HCT116 (cell line): ENCODE data around the gene TCIRG1. TPM values are rescaled to one million over a fixed set of nuclear protein-coding genes. Genes with fewer than 3 reads are reported as not detected.

ENCODE experiments used
- ATAC-seq: fragments of 200-7000 bp; cut with Tn5 transposase; 2 replicates; pipeline ENCODE4 v1.9.1; 2020; ENCODE audit warnings: mild to moderate bottlenecking, moderate library complexity
- BruUV-seq: library from RNA; stranded (reverse); fragments of 400-500 nt; replicated peaks from 2 replicates; lab custom pipeline; 2021; lab: Mats Ljungman, UMichigan
- CTCF ChIA-PET: fragments of 300-600 bp; sonication (Branson Sonifier 250); formaldehyde crosslinking; loops from one replicate; lab custom pipeline; 2021; ENCODE audit warnings: antibody characterized with exemption; lab: Charles Lee
- POLR2A ChIA-PET: fragments of 300-600, 350-600 bp; sonication (Branson Sonifier 250); formaldehyde crosslinking; loops from one replicate; lab custom pipeline; 2021; ENCODE audit warnings: antibody characterized with exemption; lab: Charles Lee
- RAD21 ChIA-PET, 2 experiments: fragments of 300-600 bp; sonication (Branson Sonifier 250); formaldehyde crosslinking; loops; one replicate each; lab custom pipeline; 2023; ENCODE audit warnings: low total read pairs in 2 of 2; ENCODE audit not compliant: uncharacterized antibody in 2 of 2, unreplicated experiment in 2 of 2, low non-redundant PET in 1 of 2; lab: Charles Lee
- DNase-seq: peaks from one replicate; pipeline ENCODE4 v3.0.0-alpha.2; 2010; ENCODE audit warnings: low read depth, low spot score
- H2AFZ ChIP-seq: fragments of 200-600 bp; shearing (Covaris generic), sonication (generic); 2 replicates; pipeline ENCODE4 v1.6.1; 2017; ENCODE audit warnings: low read depth, mixed run types, mixed read lengths, antibody characterized with exemption, low read length; ENCODE audit not compliant: poor library complexity, severe bottlenecking
- H3K27ac ChIP-seq: 2 replicates; pipeline ENCODE4 v1.5.1; 2012; ENCODE audit warnings: low read depth, low read length
- H3K27me3 ChIP-seq: fragments of 200-600 bp; sonication (generic); 2 replicates; pipeline ENCODE4 v1.6.1; 2016; ENCODE audit warnings: mixed run types, low read length, mixed read lengths; ENCODE audit not compliant: insufficient read depth
- H3K36me3 ChIP-seq, 2 experiments: fragments of 200-500 bp in 1 of 2; fragments of 200-600 bp in 1 of 2; sonication (Bioruptor generic) in 1 of 2; sonication (generic) in 1 of 2; 2 replicates each; pipeline versions ENCODE4 v1.5.1 to v1.6.1; 2014 to 2016; ENCODE audit warnings: low read length in 2 of 2, inconsistent platforms in 1 of 2, mixed read lengths in 1 of 2, mixed run types in 1 of 2; ENCODE audit not compliant: insufficient read depth in 2 of 2, control insufficient read depth in 1 of 2
- H3K4me1 ChIP-seq, 2 experiments: fragments of 200-600 bp in 1 of 2; sonication (generic) in 1 of 2; 2 replicates each; pipeline versions ENCODE4 v1.5.1 to v1.6.1; 2012 to 2017; ENCODE audit warnings: low read length in 2 of 2, inconsistent platforms in 1 of 2, mild to moderate bottlenecking in 1 of 2, mixed read lengths in 1 of 2, mixed run types in 1 of 2, moderate library complexity in 1 of 2; ENCODE audit not compliant: insufficient read depth in 2 of 2, control insufficient read depth in 1 of 2
- H3K4me2 ChIP-seq: fragments of 200-600 bp; sonication (generic); 2 replicates; pipeline ENCODE4 v1.6.1; 2017; ENCODE audit warnings: mixed run types, low read length, mixed read lengths
- H3K4me3 ChIP-seq, 2 experiments: fragments of 200-600 bp in 1 of 2; sonication (generic) in 1 of 2; replicated peaks in 1 of 2; 2 replicates each; pipeline ENCODE4 v1.5.1; 2011 to 2016; ENCODE audit warnings: low read length in 2 of 2, control low read depth in 1 of 2, low read depth in 1 of 2, mild to moderate bottlenecking in 1 of 2, mixed read lengths in 1 of 2, mixed run types in 1 of 2
- H3K79me2 ChIP-seq: fragments of 200-600 bp; sonication (generic); 2 replicates; pipeline ENCODE4 v1.6.1; 2017; ENCODE audit warnings: mild to moderate bottlenecking, mixed run types, low read length, moderate library complexity, mixed read lengths; ENCODE audit not compliant: insufficient read depth
- H3K9ac ChIP-seq: fragments of 200-600 bp; sonication (generic); 2 replicates; pipeline ENCODE4 v1.6.1; 2016; ENCODE audit warnings: low read length, mixed read lengths
- H3K9me2 ChIP-seq: fragments of 200-600 bp; sonication (generic), shearing (Covaris generic); 2 replicates; pipeline ENCODE4 v1.6.1; 2017; ENCODE audit warnings: mixed run types, mild to moderate bottlenecking, moderate library complexity; ENCODE audit not compliant: insufficient read depth
- H3K9me3 ChIP-seq, 2 experiments: fragments of 200-500 bp in 1 of 2; fragments of 200-600 bp in 1 of 2; sonication (Bioruptor generic) in 1 of 2; sonication (generic) in 1 of 2; 2 replicates each; pipeline ENCODE4 v1.6.1; 2014 to 2017; ENCODE audit warnings: low read length in 2 of 2, mixed read lengths in 2 of 2, inconsistent platforms in 1 of 2, low read depth in 1 of 2, mild to moderate bottlenecking in 1 of 2, mixed run types in 1 of 2, moderate library complexity in 1 of 2; ENCODE audit not compliant: control insufficient read depth in 1 of 2, insufficient read depth in 1 of 2
- H4K20me1 ChIP-seq: fragments of 200-600 bp; sonication (generic), shearing (Covaris generic); 2 replicates; pipeline ENCODE4 v1.6.1; 2017; ENCODE audit warnings: mixed run types, mild to moderate bottlenecking, moderate library complexity; ENCODE audit not compliant: insufficient read depth
- CBX3 ChIP-seq: IDR thresholded peaks from 2 replicates; pipeline ENCODE4 v1.6.1; 2012; ENCODE audit warnings: low read depth
- CEBPB ChIP-seq: IDR thresholded peaks from 2 replicates; pipeline ENCODE4 v1.6.1; 2012; ENCODE audit warnings: low read depth
- EGR1 ChIP-seq: IDR thresholded peaks from 2 replicates; pipeline ENCODE4 v1.6.1; 2012; ENCODE audit warnings: low read depth
- POLR2AphosphoS5 ChIP-seq: IDR thresholded peaks from 2 replicates; pipeline ENCODE4 v1.6.1; 2011; ENCODE audit warnings: mild to moderate bottlenecking, low read depth, low read length, moderate library complexity
- YY1 ChIP-seq: IDR thresholded peaks from 2 replicates; pipeline ENCODE4 v1.6.1; 2011; ENCODE audit warnings: low read length, low read depth, moderate library complexity, mild to moderate bottlenecking; ENCODE audit not compliant: insufficient replicate concordance; ENCODE audit errors: extremely low read depth
- ZFX ChIP-seq: fragments of 450-650 bp; IDR thresholded peaks from 2 replicates; pipeline ENCODE4 v1.6.1; 2017
- intact Hi-C: fragments of 100-400 bp; cut with micrococcal nuclease; formaldehyde crosslinking; loops from 2 replicates; pipeline ENCODE4 v1.10.0; 2022
- total RNA-seq: library from RNA; stranded (reverse); gene quantifications from one replicate; pipeline ENCODE4 v1.2.1, GENCODE V29; 2021; ENCODE audit not compliant: unreplicated experiment

The TCIRG1 gene
- total RNA-seq, 1 experiment from 2014 or later = 101 TPM

DNA sequence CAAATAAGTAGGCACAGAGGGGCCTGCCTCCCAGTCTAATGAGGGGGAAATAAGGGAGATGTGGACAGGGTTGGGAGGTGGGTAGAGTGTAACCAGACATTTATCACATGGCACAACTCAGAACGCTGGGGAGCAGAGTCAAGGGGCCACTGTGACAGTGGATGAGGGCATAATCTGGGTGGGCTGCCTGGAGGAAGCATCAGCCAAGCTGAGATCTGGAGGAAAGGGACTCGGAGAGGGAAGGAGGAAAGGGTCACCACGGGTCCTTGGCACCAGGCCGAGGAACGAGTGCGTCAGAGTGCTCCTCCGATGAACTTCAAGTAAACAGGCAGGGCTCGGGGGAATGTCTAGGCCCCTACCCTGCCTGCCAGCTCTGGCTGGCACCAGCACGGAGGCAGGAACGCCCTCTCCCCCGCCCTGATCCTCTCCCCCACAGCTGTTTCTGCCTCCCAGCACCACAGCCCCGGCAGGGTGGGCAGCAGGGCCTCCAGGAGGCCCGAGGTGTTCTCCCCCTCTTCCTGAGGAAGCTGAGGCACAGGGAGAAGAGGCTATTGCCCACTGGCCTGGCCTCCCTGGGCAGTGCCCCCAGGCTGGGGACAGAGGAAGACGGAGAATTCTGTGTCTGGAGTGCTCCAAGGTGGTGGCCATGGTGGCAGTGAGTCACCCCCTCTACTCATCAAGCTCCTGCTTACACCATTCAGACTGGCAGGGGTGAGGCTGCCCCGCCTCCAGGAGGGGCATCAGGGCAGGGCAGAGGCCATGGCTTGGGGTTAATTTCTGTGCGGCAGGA, 24.5 kb upstream of the TCIRG1 start:
- CTCF ChIA-PET = interaction anchor here (0.8 kb wide), 1 partner anchor 59 kb away, joined by 3 read pairs; no protein-coding TSS in a partner anchor
- DNase-seq (peak; percentile 64), ATAC-seq (peak; percentile 57)
- RAD21 ChIA-PET = no interaction called here
- Histone ChIP-seq H3K9me2 (no peaks in the 10 kb centered on the region), H3K79me2 (peaks cover 20% of the 10 kb centered on the region; the same call in 1 of the 2 replicates), H3K9me3 (no peaks in the 10 kb centered on the region), H3K4me3 (peak overlapping the region; percentile 36 to 51), H2AFZ (no peak overlapping the region), H3K27ac (peak overlapping the region; percentile 96), H3K4me1 (peaks cover 79 to 92% of the 10 kb centered on the region in 2 experiments), H3K4me2 (peak overlapping the region; percentile 97), H4K20me1 (no peaks in the 10 kb centered on the region), H3K9ac (peak overlapping the region; percentile 86), H3K36me3 (no peaks in the 10 kb centered on the region), H3K27me3 (no peaks in the 10 kb centered on the region)
- POLR2A ChIA-PET = interaction anchor here (1.2 to 1.3 kb wide), 3 partner anchors 10 to 16 kb away, joined by 3 to 5 read pairs (median 3); partner anchors contain the start of genes NDUFS8 and UNC93B1
- intact Hi-C loops = loop anchor here (5.0 kb wide), 1 partner anchor 193 kb away; no protein-coding TSS in a partner anchor
- TF ChIP-seq YY1 (peak; percentile 70), CEBPB (no peak), ZFX (peak; percentile 38; the same call in 1 of the 2 replicates), EGR1 (no peak), POLR2AphosphoS5 (peak; percentile 57)
- BruUV-seq = TSS peak; percentile 79

DNA sequence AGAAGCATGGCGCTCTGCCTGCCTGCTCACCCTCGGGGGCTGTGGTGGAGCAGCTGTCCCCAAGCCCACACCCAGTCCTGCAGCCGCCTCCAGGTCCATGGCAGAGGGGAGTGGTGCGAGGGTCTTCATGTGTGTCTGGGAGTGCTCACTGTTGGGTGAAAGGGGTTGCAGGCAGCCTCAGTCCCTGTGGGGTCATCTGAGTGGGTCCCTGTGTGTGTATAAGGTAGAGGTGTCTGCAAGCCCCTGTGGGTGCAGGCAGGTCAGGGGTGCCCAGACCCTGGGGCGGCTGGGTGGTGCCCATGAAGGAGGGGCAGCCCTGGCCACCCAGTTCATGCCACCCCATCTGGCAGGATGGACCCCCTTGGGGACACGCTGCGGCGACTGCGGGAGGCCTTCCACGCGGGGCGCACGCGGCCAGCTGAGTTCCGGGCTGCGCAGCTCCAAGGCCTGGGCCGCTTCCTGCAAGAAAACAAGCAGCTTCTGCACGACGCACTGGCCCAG, 23.8 kb upstream of the TCIRG1 start:
- intact Hi-C loops = loop anchor here (5.0 kb wide), 1 partner anchor 192 kb away; no protein-coding TSS in a partner anchor
- POLR2A ChIA-PET = interaction anchor here (1.2 to 1.3 kb wide), 3 partner anchors 11 to 16 kb away, joined by 3 to 5 read pairs (median 3); partner anchors contain the start of genes NDUFS8 and UNC93B1

More for the DNA sequence above, 23.8 kb upstream of the TCIRG1 start:
- H3K36me3 ChIP-seq = no peaks in the 10 kb centered on the region
- DNase-seq = no peak
- H3K4me2 ChIP-seq = peak overlapping the region; percentile 97
- RAD21 ChIA-PET = no interaction called here
- TF ChIP-seq CBX3 = no peak
- no peak for TF ChIP-seq CEBPB
- TF ChIP-seq, all 23 proteins: peak for 0
- BruUV-seq = no TSS peak
- H3K27me3 ChIP-seq = no peaks in the 10 kb centered on the region
- no peaks in the 10 kb centered on the region for H3K9me2 ChIP-seq
- H3K27ac ChIP-seq = peak overlapping the region; percentile 96
- H3K4me3 ChIP-seq = peak overlapping the region; percentile 36 to 51; a peak in 3 of 4 replicates
- no peak for ATAC-seq
- peaks cover 77 to 91% of the 10 kb centered on the region in 2 experiments for H3K4me1 ChIP-seq
- H4K20me1 ChIP-seq = no peaks in the 10 kb centered on the region
- peaks cover 20% of the 10 kb centered on the region; the same call in 1 of the 2 replicates for H3K79me2 ChIP-seq
- no peaks in the 10 kb centered on the region for H3K9me3 ChIP-seq
- CTCF ChIA-PET = no interaction called here
- no peak overlapping the region for H2AFZ ChIP-seq
- peak overlapping the region; percentile 86 for H3K9ac ChIP-seq
